ENCODE data around the gene EXOC3L4.
"Not testable (repeated sequence)": the region's sequence is repeated elsewhere in the genome, so short reads cannot be mapped to it uniquely, and the experiment has no call there.

EXOC3L4 gene

GRCh38 chr14:103094406-103095209 is at the start of gene EXOC3L4:
TSS of gene EXOC3L4 (plus strand) at chr14:103094725. CDS start at chr14:103100220, 5,495 bp downstream.
- in situ Hi-C loops (cut with HindIII; ENCODE audit: low pct_ligation_motif_present, low pct_unique_long_range_greater_than_20kb, low sequenced_read_pairs) = no loop called here
- no peak for DNase-seq

GRCh38 chr14:103045371-103045869 is 49.1 kb upstream of the EXOC3L4 start:
- in situ Hi-C loops (cut with HindIII; ENCODE audit: low pct_ligation_motif_present, low pct_unique_long_range_greater_than_20kb, low sequenced_read_pairs) = no loop called here
- no peak for DNase-seq

GRCh38 chr14:103047453-103047852 is 47.1 kb upstream of the EXOC3L4 start:
- DNase-seq; in situ Hi-C loops (cut with HindIII; ENCODE audit: low pct_ligation_motif_present, low pct_unique_long_range_greater_than_20kb, low sequenced_read_pairs): not testable (repeated sequence)

- in situ Hi-C loops (cut with HindIII; ENCODE audit: low pct_ligation_motif_present, low pct_unique_long_range_greater_than_20kb, low sequenced_read_pairs) = no loop called here
- no peak for DNase-seq
These were observed 43.6 kb upstream of the EXOC3L4 start for GRCh38 chr14:103050935-103051334.

DNA sequence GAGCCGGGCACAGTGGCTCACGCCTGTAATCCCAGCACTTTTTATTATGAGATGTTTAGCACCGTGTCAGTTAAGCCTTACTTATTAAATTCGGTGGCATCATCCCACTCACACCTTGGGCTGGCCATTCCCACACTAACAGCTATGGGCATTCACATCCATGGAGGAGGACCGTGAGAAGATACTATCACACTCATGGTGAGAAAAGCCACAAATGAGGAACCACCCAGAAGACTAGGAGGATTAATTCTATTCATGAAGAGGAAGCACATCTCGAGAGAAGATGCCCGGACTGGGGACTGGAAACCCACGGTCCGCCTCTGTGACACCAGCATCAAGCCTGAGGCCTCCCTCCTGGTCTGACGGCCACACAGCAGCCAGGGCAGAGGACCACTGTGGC is 42.1 kb upstream of the EXOC3L4 start:
- DNase-seq = no peak
- in situ Hi-C loops (cut with HindIII; ENCODE audit: low pct_ligation_motif_present, low pct_unique_long_range_greater_than_20kb, low sequenced_read_pairs) = no loop called here

- no peak for DNase-seq
- in situ Hi-C loops (cut with HindIII; ENCODE audit: low pct_ligation_motif_present, low pct_unique_long_range_greater_than_20kb, low sequenced_read_pairs) = no loop called here
These were observed 38.8 kb upstream of the EXOC3L4 start for GRCh38 chr14:103055695-103056094.

DNA sequence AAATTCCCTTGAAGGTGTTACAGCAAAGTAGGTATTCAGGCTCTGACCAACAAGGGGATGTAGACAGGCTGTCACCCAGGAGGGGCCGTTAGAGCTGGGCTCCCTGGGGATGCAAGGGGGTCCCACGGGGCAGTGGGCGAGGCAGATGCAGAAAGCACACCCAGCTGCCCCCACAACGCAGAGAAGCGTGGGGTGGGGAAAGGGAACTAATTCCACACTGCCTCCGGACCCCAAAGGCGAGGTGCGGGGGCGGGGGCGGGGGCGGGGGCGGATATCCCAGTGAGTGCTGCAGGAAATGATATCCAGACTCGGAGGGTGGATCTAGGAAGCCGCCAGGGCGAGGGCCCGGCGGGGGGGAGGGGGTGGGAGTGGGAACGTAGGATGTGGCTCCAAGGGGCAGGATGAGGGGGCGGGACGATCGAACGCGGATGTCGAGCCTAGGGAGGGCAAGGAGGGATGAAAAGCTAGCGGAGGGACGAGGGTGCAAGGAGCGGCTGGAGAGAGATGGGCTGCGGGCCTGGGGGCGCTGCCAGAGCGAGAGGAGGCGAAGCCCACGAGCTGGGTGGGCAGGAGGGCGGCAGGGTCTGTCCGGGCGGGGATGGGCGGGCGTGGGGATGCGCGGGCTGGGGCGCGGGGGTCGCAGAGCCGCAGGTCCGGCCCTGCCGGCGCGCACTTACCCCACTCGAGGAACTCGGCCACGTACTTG is 38.0 kb upstream of the EXOC3L4 start:
- in situ Hi-C loops (cut with HindIII; ENCODE audit: low pct_ligation_motif_present, low pct_unique_long_range_greater_than_20kb, low sequenced_read_pairs) = no loop called here
- peak; percentile 80 for DNase-seq

- no peak for DNase-seq
- in situ Hi-C loops (cut with HindIII; ENCODE audit: low pct_ligation_motif_present, low pct_unique_long_range_greater_than_20kb, low sequenced_read_pairs) = no loop called here
These were observed 37.5 kb upstream of the EXOC3L4 start for GRCh38 chr14:103057028-103057371.

GRCh38 chr14:103057372-103058163 is 37.0 kb upstream of the EXOC3L4 start, which contains the start of gene CDC42BPB:
TSS of gene CDC42BPB (minus strand) at chr14:103057549. CDS start at chr14:103057173, 376 bp downstream.
- in situ Hi-C loops (cut with HindIII; ENCODE audit: low pct_ligation_motif_present, low pct_unique_long_range_greater_than_20kb, low sequenced_read_pairs) = no loop called here
- DNase-seq = peak; percentile 90

DNA sequence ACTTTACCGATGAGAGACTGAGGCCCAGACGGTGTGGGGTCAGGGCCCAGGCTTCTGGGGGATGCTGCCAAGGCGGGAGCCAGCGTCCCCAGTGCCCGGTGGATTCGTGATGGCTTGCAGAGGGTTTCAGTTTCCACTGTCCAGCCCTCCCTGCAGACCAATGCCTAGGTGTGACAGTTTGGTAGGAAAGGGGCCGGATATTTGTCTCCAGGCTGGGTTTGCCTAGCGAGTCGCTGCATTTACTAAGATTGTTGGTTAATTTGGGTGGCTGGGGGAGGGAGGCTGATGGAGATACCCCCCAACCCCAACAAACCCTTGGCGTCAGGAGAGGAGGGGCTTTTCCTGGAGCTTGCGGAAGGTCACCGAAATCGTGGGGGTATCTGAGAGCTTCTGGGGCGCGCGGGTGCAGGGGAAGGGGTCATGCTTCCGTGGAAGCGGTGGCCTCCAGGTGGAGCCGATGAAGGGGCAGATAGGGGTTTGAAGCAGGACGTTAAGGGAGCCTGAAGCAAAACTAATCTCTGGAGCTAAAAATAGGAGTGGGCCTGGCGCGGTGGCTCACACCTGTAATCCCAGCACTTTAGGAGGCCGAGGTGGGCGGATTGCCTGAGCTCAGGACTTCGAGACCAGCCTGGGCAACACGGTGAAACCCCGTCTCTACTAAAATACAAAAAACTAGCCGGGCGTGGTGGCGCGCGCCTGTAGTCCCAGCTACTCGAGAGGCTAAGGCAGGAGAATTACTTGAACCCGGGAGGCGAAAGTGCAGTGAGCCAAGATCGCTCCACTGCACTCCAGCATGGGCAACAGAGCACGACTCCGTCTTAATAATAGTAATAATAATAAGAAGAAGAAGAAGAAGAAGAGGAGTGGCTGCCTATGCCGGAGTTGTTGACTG is 36.1 kb upstream of the EXOC3L4 start:
- in situ Hi-C loops (cut with HindIII; ENCODE audit: low pct_ligation_motif_present, low pct_unique_long_range_greater_than_20kb, low sequenced_read_pairs) = no loop called here
- DNase-seq = no peak

- DNase-seq = no peak
- in situ Hi-C loops (cut with HindIII; ENCODE audit: low pct_ligation_motif_present, low pct_unique_long_range_greater_than_20kb, low sequenced_read_pairs) = no loop called here
These were observed 35.0 kb upstream of the EXOC3L4 start for GRCh38 chr14:103059556-103059955.

DNA sequence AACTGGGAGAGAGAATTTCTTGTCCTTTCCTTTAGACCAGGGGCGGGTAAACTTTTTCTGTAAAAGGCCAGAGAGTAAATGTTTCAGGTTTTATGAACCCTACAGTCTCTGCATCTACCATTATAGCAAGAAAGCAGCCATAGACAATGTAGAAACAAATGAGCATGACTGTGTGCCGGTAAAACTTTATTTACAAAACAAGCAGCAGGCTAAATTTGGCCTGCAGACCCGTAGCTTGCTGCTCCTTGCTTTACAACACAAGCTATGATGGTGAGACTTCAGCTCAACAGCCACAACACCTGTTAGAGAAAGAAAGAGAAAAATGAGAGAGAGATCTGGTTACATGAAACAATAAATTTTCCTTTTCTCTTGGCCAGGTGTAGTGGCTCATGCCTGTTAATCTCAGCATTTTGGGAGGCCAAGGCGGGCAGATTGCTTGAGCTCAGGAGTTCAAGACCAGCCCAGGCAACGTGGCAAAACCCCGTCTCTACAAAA is 33.0 kb upstream of the EXOC3L4 start:
- in situ Hi-C loops (cut with HindIII; ENCODE audit: low pct_ligation_motif_present, low pct_unique_long_range_greater_than_20kb, low sequenced_read_pairs) = no loop called here
- DNase-seq = no peak

DNA sequence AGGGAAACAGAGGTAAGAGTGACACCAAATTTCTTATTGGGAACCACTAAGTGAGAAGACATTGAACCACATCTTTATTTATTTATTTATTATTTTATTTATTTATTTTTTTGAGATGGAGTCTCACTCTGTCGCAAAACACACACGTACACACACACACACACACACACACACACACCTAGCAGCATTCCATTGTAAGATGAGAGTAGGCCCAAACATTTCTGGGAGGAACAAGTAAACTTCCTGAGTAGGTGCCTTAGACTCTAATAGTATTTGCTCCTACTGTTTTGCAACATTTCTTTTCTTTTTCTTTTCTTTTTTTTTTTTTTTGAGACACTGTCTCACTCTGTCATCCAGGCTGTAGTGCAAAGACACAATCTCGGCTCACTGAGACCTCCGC is 30.1 kb upstream of the EXOC3L4 start:
- in situ Hi-C loops (cut with HindIII; ENCODE audit: low pct_ligation_motif_present, low pct_unique_long_range_greater_than_20kb, low sequenced_read_pairs) = no loop called here
- DNase-seq = no peak

GRCh38 chr14:103064978-103065377 is 29.5 kb upstream of the EXOC3L4 start:
- DNase-seq = peak; percentile 29
- in situ Hi-C loops (cut with HindIII; ENCODE audit: low pct_ligation_motif_present, low pct_unique_long_range_greater_than_20kb, low sequenced_read_pairs) = no loop called here

DNA sequence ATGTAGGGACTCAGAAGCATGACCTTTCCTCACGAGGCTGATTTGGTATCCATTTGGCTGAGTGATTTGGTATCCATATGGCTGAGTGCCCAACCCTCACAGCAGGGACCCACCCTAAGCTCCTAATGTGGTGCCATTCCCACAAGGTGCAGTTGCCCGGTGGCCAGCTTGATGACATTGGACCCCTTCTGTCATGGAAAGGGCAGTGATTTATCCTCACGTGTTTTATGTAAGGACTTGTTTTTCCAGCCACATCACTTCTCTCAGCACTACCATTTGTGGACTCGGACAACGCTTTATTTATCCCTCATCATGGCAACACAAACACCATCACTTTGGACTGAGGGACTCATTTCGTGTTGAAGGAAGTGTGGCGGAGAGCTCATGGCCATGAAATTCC is 28.7 kb upstream of the EXOC3L4 start:
- in situ Hi-C loops (cut with HindIII; ENCODE audit: low pct_ligation_motif_present, low pct_unique_long_range_greater_than_20kb, low sequenced_read_pairs) = no loop called here
- DNase-seq = no peak

- DNase-seq = no peak
- in situ Hi-C loops (cut with HindIII; ENCODE audit: low pct_ligation_motif_present, low pct_unique_long_range_greater_than_20kb, low sequenced_read_pairs) = no loop called here
These were observed 28.1 kb upstream of the EXOC3L4 start for GRCh38 chr14:103066399-103066798.

DNA sequence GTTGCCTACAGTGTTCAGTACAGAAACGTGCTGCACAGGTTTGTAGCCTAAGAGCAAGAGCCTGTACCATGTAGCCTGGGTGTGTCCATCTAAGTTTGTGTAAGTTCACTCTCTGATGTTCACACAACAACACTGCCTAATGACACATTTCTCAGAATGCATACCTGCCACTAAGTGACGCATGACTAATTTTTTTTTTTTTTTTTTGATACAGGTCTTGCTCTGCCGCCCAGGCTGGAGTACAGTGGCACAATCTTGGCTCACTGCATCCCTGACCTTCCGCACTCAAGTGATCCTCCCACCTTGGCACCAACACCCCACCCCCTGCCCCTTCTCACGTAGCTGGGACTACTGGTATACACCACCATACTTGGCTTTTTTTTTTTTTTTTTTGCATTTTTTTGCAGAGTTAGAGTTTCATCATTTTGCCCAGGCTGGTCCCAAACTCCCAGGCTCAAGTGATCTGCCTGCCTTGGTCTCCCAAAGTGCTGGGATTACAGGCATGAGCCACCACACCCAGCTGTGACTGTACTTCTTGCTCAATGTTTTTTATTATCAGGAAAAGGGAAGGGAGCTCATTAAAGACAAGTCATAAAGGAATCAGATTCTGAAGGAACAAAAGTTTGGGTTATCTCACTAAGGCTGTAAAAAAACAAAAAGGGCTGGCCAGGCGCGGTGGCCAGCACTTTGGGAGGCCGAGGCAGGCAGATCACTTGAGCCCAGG is 27.1 kb upstream of the EXOC3L4 start:
- in situ Hi-C loops (cut with HindIII; ENCODE audit: low pct_ligation_motif_present, low pct_unique_long_range_greater_than_20kb, low sequenced_read_pairs) = no loop called here
- DNase-seq = peak; percentile 47

All from ACHN (cell line).